ENCODE results near the gene HEATR1.
"Not testable (repeated sequence)": the region's sequence is repeated elsewhere in the genome, so short reads cannot be mapped to it uniquely, and the experiment has no call there.

HEATR1 gene

GRCh38 chr1:236509203-236509602 lies 95.1 kb downstream of the HEATR1 start:
- no peak for DNase-seq

GRCh38 chr1:236508593-236509027 lies 95.7 kb downstream of the HEATR1 start:
- DNase-seq = peak; percentile 19

- DNase-seq = no peak
Observed at GRCh38 chr1:236507022-236507700, 97.2 kb downstream of the HEATR1 start.

GRCh38 chr1:236504338-236504737 lies 100.0 kb downstream of the HEATR1 start:
- DNase-seq = not testable (repeated sequence)

GRCh38 chr1:236502972-236503639 lies 101.2 kb downstream of the HEATR1 start:
- DNase-seq = peak; percentile 10

- no peak for DNase-seq
Observed at GRCh38 chr1:236502579-236502971, 101.7 kb downstream of the HEATR1 start.

- no peak for DNase-seq
Observed at GRCh38 chr1:236501093-236501492, 103.2 kb downstream of the HEATR1 start.

Measured in CD4-positive, alpha-beta T cell treated with Interleukin-4 for 4 hours (primary cell).